ENCODE results near the gene GUCY2D. TPM values are rescaled to one million over a fixed set of nuclear protein-coding genes. Genes with fewer than 3 reads are reported as not detected.
"Not testable (repeated sequence)": the region's sequence is repeated elsewhere in the genome, so short reads cannot be mapped to it uniquely, and the experiment has no call there.

GUCY2D gene
- total RNA-seq, 1 experiment from 2014 or later = not detected

DNA sequence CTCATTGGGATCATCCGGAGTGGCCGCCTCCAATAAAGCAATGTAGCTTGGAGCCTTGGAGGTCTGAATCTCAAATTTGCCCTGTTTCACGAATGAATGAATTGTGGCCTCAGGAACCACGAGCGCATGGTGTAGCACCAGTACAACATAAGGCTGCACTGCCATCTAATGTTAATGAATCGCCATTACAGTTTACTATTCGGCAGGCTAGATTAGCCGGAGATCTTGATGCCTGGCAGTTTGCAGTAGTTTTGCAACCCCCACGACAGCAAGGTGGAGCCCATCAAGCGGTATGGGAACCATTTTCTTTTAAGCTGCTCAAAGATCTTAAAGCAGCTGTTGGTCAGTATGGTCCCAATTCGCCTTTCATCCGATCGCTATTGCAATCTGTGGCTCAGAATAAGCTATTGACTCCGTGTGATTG, 55.3 kb downstream of the GUCY2D start:
- in situ Hi-C loops (cut with HindIII; ENCODE audit: low sequenced_read_pairs) = loop anchor here (5.0 kb wide), 1 partner anchor 45 kb away; no protein-coding TSS in a partner anchor
- peak; percentile 88 for DNase-seq (ENCODE audit: low spot score)

DNA sequence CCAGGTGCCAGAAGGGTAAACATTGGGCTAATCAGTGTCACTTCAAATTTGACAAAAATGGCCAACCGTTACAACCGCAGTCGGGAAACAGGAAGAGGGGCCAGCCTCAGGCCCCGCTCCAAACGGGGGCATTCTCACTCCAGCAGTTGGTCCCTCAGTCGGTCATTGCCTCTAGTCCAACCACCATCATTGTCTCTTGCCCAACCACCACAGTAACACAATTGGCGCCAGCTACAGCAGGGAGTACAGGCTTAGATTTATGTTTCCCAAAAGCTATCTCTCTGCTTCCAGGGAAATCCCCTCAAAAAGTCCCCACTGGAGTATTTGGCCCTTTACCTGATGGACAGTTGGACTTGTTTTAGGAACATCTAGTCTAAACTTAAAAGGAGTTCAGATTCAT, 56.7 kb downstream of the GUCY2D start:
- DNase-seq (ENCODE audit: low spot score) = no peak
- in situ Hi-C loops (cut with HindIII; ENCODE audit: low sequenced_read_pairs) = loop anchor here (5.0 kb wide), 1 partner anchor 43 kb away; no protein-coding TSS in a partner anchor

DNA sequence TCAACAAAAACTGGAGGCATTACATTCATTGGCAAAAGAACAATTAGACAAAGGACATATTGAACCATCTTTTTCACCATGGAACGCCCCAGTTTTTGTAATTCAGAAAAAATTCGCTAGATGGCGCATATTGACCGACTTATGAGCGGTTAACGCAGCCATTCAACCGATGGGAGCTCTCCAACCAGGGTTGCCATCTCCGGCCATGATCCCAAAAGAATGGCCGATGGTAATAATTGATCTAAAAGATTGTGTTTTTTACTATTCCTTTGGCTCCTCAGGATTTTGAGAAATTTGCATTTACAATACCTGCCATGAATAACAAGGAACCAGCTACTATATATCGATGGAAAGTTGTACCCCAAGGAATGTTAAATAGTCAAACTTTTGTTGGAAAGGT, 57.9 kb downstream of the GUCY2D start:
- in situ Hi-C loops (cut with HindIII; ENCODE audit: low sequenced_read_pairs) = no loop called here
- peak; percentile 84 for DNase-seq (ENCODE audit: low spot score)

DNA sequence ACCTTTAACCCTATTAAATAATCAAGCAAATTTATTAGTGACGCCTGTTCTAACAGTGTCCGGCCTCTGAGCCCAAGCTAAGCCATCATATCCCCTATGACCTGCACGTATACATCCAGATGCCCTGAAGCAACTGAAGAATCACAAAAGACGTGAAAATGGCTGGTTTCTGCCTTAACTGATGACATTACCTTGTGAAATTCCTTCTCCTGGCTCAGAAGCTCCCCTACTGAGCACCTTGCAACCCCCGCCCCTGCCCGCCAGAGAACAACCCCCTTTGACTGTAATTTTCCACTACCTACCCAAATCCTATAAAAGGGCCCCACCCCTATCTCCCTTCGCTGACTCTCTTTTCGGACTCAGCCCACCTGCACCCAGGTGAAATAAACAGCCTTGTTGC, 59.4 kb downstream of the GUCY2D start:
- DNase-seq (ENCODE audit: low spot score); in situ Hi-C loops (cut with HindIII; ENCODE audit: low sequenced_read_pairs): not testable (repeated sequence)

DNA sequence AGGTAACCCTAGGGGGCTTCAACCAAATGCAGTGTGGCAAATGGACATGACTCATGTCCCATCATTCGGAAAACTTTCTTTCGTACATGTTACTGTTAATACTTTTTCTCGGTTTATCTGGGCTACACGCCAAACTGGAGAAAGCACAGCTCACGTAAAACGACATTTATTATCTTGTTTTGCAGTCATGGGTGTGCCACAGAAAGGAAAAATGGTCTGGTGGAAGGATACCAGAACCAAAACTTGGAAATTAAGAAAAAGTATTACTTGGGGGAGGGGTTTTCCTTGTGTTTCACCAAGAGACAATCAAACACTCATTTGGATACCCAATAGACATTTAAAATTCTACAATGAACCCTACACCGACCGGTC, 60.0 kb downstream of the GUCY2D start:
- in situ Hi-C loops (cut with HindIII; ENCODE audit: low sequenced_read_pairs) = no loop called here
- DNase-seq (ENCODE audit: low spot score) = no peak

DNA sequence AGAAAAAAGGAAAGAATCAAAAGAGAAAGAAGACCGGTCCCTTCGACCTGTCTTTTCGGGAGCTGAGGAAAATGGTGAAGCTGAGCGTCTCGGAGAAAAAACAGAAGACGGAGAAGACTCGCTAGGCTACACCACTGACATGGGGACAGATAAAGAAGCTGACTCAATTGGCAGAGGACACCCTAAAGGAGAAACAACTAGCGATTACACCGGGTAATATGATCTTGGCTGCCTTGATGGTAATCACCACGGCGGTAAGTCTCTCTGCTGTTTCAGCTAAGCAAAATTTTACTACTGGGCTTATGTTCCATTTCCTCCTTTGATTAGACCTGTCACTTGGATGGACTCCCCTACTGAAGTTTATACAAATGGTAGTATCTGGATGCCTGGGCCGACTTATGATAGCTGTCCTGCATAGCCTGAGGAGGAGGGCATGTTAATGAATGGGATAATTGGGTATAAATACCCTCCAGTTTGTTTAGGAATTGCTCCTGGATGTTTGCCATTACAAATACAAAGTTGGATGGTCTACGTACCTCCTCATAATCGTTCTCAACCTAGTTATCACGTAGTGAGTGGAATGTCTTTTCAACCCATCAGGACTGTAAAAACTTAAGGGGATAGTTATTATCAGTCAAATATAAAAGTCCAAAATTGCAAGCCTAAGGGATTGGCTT, 60.5 kb downstream of the GUCY2D start:
- DNase-seq (ENCODE audit: low spot score) = no peak
- in situ Hi-C loops (cut with HindIII; ENCODE audit: low sequenced_read_pairs) = no loop called here

DNA sequence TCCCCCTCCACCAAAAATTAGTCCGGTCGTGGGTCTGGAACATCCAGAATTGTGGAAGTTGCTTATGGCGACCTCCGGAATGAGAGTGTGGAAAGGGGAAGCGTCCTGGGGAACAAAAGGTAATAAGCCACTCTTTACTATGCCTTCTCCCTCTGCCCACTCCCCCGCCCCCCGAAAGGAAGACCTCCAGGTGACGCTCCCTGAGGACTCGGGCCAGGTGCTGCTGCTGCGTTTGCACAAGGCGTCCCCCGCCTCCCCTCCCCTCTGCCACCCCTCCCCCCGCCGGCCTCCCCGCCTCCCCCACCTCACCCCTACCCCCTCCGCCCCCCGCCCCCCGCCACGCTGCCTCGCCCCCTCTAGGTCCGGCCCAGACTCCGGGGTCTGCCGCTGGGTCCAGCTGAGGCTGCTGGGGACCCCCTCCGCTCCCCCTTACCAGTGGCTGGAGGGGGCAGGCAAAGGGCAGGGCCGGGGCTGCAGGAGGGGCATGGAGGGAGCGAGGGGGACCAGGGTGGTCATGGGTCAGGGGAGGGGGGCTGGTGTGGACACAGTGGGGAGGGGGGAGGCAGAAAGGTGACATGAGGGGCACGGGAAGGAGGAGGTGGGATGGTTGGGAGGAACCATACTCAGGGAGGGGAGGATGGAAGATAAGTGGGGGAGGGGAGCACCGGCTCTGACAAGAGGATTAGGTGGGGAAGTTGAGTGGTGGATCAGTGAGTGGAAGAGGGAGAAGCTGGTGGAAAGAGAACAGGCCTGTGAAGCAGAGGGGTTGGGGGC, 61.5 kb downstream of the GUCY2D start:
- DNase-seq (ENCODE audit: low spot score) = no peak
- in situ Hi-C loops (cut with HindIII; ENCODE audit: low sequenced_read_pairs) = no loop called here

DNA sequence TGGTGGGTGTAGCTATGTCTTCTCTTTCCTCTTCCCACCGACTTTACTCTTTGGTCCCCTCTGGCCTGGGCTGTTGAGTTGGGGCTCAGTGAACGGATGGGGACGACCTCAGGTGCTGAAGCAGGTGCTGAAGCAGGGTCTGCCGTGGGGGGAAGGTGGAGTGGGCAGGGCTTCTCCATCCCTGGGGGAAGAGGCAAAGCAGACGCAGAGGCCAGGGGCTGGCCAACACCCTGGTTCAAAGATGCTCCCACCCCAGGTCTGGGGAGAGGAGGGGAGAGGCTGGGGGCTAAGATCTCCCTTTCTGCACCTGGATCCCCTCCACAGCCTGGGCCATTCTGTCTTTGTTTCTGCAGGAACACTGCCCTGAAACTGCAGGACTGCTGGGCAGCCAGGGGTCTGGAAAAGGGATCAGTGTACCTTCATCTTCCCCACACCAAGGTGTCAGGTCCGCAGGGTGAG, 62.2 kb downstream of the GUCY2D start:
- in situ Hi-C loops (cut with HindIII; ENCODE audit: low sequenced_read_pairs) = no loop called here

DNA sequence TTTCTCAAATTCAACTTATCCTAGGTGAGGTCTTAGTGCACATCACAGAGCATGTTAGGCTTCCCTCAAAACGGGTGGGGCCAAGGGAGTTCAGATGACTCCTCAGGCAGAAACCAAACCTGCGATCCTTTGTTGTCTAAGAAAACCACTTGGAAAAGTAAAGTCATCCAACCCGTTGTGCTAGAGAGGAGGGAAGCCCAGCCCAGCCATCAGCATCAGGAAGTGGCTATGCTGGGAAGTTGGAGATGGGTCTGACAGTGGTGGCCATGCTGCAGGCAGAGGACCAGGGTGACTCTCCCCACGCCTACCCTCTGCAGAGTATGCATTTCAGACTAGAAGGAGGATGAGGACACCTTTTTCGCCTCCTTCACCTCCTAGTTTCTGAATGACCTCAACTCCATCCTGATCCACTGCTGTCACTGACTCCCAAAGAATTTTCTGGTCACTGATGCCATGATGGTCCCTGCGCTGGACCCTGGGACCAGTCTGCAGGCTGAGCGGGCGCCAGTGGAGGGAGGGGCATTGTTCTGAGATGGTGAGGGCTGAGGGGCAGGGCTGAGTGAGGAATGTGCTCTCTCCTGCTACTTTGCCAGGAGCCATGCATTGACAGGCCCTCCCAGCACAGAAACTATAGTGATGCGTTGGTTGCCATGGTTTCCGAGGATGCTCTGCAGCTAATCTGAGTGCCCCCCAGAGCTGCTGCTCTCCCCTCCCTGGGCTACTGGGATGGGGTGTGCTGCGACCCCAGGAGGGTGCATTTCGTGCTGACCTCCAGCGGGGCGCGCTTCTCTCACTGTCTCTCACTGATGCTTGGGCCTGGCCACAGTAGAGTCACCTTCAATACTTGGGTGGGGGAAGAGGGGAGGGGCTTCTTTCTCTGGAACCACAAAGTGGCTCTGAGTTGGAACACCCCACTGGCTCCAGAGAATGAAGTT, 64.7 kb downstream of the GUCY2D start:
- DNase-seq (ENCODE audit: low spot score) = no peak
- in situ Hi-C loops (cut with HindIII; ENCODE audit: low sequenced_read_pairs) = no loop called here

More for the DNA sequence above, 62.2 kb downstream of the GUCY2D start:
- no peak for DNase-seq (ENCODE audit: low spot score)

DNA sequence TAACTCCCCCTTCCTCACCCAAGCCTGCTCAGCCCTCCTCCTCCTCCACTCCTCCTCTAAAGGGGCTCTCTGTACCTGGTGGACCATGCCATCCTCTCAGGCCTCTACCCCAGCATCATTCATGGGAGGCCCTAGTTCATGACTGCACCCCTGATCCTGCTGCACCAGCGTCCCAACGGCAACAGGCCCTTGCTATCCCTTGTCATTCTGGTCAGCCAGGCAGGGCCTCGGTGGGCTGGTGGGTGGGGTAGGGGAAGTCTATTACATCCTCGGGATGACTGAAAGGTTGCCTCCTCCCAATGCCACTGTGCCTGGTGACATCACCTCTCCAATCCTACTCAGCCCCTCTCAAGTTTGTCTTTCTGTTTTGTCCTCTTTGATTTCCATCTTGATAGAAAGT, 65.4 kb downstream of the GUCY2D start:
- DNase-seq (ENCODE audit: low spot score) = no peak
- in situ Hi-C loops (cut with HindIII; ENCODE audit: low sequenced_read_pairs) = no loop called here

DNA sequence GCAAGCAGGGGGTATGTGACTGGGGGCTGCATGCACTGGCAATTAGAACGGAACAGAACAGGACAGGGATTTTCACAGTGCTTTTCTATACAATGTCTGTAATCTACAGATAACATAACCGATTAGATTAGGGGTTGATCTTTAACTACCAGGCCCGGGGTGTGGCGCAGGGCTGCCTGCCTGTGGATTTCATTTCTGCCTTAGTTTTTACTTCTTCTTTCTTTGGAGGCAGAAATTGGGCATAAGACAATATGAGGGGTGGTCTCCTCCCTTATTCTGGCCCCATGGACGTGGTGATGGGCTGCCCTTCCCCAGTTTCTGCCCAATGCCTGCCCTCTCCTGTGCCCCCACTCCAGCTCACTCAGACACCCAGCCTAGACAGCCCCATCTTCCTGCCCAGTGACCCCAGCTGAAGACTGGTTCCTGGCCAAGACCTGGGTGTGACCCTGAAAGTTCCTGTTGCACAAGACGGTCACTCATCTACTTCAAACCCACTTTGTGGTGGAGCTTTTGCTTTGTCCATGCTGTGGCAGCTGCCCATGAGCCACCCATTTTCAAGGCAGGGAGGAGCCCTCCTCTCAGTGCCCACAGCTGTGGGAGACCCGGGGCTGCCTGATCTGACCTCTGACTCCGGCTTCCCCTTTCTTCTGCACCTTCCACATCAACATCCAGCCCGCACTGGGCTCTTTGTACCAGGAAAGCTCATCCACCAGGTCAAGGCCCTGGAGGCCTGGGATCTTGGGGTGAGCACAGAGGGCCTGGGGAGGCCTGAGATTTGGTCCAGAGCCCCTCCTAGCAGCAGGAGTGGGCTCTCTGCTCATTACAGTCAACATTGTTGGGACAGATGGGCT, 66.5 kb downstream of the GUCY2D start:
- no peak for DNase-seq (ENCODE audit: low spot score)
- in situ Hi-C loops (cut with HindIII; ENCODE audit: low sequenced_read_pairs) = no loop called here

DNA sequence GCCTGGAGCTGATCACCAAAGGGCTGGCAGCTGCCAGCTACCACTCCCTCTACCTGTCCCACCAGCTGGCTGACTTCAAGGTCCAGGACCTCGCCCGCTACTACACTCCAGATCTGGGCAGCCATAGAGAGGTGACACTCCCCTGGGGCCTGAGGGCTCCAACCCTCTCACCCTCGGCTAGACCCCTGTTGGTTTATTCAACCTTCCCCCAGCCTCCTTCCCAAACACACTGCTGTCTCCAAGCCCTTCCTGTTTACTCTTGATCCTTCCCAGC, 67.1 kb downstream of the GUCY2D start:
- in situ Hi-C loops (cut with HindIII; ENCODE audit: low sequenced_read_pairs) = no loop called here
- no peak for DNase-seq (ENCODE audit: low spot score)

Other genes with a start within 250 kb of the GUCY2D start
- gene KDM6B, start 168.4 kb upstream of the GUCY2D start, total RNA-seq (2014; rRNA removed; shearing (Covaris generic)) = 0.34 and 0.37 TPM in 2 replicates
- gene TMEM88, start 147.5 kb upstream of the GUCY2D start, total RNA-seq (2014; rRNA removed; shearing (Covaris generic)) = 0.37 TPM in 1 of 2 replicates, not detected in the other
- 97.3 and 101 TPM in 2 replicates for gene NAA38, start 145.1 kb upstream of the GUCY2D start, total RNA-seq (2014; rRNA removed; shearing (Covaris generic))
- gene CYB5D1, start 144.6 kb upstream of the GUCY2D start, total RNA-seq (2014; rRNA removed; shearing (Covaris generic)) = 8.5 and 10.0 TPM in 2 replicates
- 34.1 and 41.5 TPM in 2 replicates for gene CHD3, start 113.8 kb upstream of the GUCY2D start, total RNA-seq (2014; rRNA removed; shearing (Covaris generic))
- 3.5 and 16.7 TPM in 2 replicates for gene RNF227, start 86.3 kb upstream of the GUCY2D start, total RNA-seq (2014; rRNA removed; shearing (Covaris generic))
- 0.49 TPM in 1 of 2 replicates, not detected in the other for gene KCNAB3, start 72.8 kb upstream of the GUCY2D start, total RNA-seq (2014; rRNA removed; shearing (Covaris generic))
- gene TRAPPC1, start 70.7 kb upstream of the GUCY2D start, total RNA-seq (2014; rRNA removed; shearing (Covaris generic)) = 6.1 and 7.8 TPM in 2 replicates
- gene CNTROB, start 70.4 kb upstream of the GUCY2D start, total RNA-seq (2014; rRNA removed; shearing (Covaris generic)) = 25.4 and 29.3 TPM in 2 replicates
- gene ALOX15B, start 36.4 kb downstream of the GUCY2D start, total RNA-seq (2014; rRNA removed; shearing (Covaris generic)) = not detected in 2 replicates
- gene ALOX12B, start 85.1 kb downstream of the GUCY2D start, total RNA-seq (2014; rRNA removed; shearing (Covaris generic)) = not detected in 2 replicates
- gene ALOXE3, start 115.9 kb downstream of the GUCY2D start, total RNA-seq (2014; rRNA removed; shearing (Covaris generic)) = 0.85 TPM in 1 of 2 replicates, not detected in the other
- gene HES7, start 121.5 kb downstream of the GUCY2D start, total RNA-seq (2014; rRNA removed; shearing (Covaris generic)) = 1.1 and 3.9 TPM in 2 replicates
- gene PER1, start 149.8 kb downstream of the GUCY2D start, total RNA-seq (2014; rRNA removed; shearing (Covaris generic)) = 29.0 and 34.0 TPM in 2 replicates
- gene VAMP2, start 160.3 kb downstream of the GUCY2D start, total RNA-seq (2014; rRNA removed; shearing (Covaris generic)) = 1.0 and 1.4 TPM in 2 replicates
- 37.8 and 60.6 TPM in 2 replicates for gene TMEM107, start 173.8 kb downstream of the GUCY2D start, total RNA-seq (2014; rRNA removed; shearing (Covaris generic))
- gene BORCS6, start 187.6 kb downstream of the GUCY2D start, total RNA-seq (2014; rRNA removed; shearing (Covaris generic)) = 24.3 and 25.6 TPM in 2 replicates
- gene AURKB, start 208.0 kb downstream of the GUCY2D start, total RNA-seq (2014; rRNA removed; shearing (Covaris generic)) = 162 and 166 TPM in 2 replicates
- gene CTC1, start 245.4 kb downstream of the GUCY2D start, total RNA-seq (2014; rRNA removed; shearing (Covaris generic)) = 15.0 and 22.9 TPM in 2 replicates
- 133 and 173 TPM in 2 replicates for gene PFAS, start 246.7 kb downstream of the GUCY2D start, total RNA-seq (2014; rRNA removed; shearing (Covaris generic))